Body of pancreas (tissue), 4 donors: ENCODE results near the gene KLF7. TPM values are rescaled to one million over a fixed set of nuclear protein-coding genes. Genes with fewer than 3 reads are reported as not detected.

Experiments
- ATAC-seq: fragments of 150-250 bp; one replicate; pipeline ENCODE4 v1.9.1; 2016
- DNase-seq, 4 donors: peaks; one replicate each; pipeline ENCODE4 v3.0.0-alpha.2; 2019
- H3K27ac ChIP-seq, 4 donors: fragments of 200-600 bp; sonication (generic); 1 replicate in 3 of 4; 2 replicates in 1 of 4; pipeline versions ENCODE4 v1.5.1 to v1.6.1; 2016 to 2019; ENCODE audit warnings: mild to moderate bottlenecking in 1 of 4, mixed read lengths in 1 of 4, moderate library complexity in 1 of 4
- H3K27me3 ChIP-seq, 2 donors: fragments of 200-600 bp; sonication (generic); one replicate each; pipeline ENCODE4 v1.6.0; 2016; ENCODE audit warnings: mild to moderate bottlenecking in 1 of 2
- H3K36me3 ChIP-seq, 2 donors: fragments of 200-600 bp; sonication (generic); replicated peaks in 1 of 2; 2 replicates each; pipeline ENCODE4 v1.5.1; 2016; ENCODE audit warnings: low read depth in 2 of 2; ENCODE audit not compliant: insufficient read depth in 1 of 2
- H3K4me1 ChIP-seq: fragments of 200-600 bp; sonication (generic); one replicate; pipeline ENCODE4 v1.6.0; 2016
- H3K4me3 ChIP-seq, 2 donors: fragments of 200-600 bp; sonication (generic); 1 replicate in 1 of 2; 2 replicates in 1 of 2; pipeline ENCODE4 v1.5.1; 2016 to 2019
- H3K9me3 ChIP-seq, 3 donors: fragments of 200-600 bp; sonication (generic); 1 replicate in 2 of 3; 2 replicates in 1 of 3; pipeline ENCODE4 v1.5.1; 2016
- CTCF ChIP-seq, 7 experiments: fragments of 450-650 bp in 4 of 7; fragments of 200-600 bp in 3 of 7; sonication (generic) in 3 of 7; IDR thresholded peaks; one replicate each; pipeline ENCODE4 v1.5.1; 2016 to 2019; ENCODE audit warnings: antibody characterized with exemption in 7 of 7
- POLR2A ChIP-seq, 3 donors: fragments of 450-650 bp; IDR thresholded peaks; one replicate each; pipeline ENCODE4 v1.6.1; 2016; ENCODE audit warnings: antibody characterized with exemption in 3 of 3, mild to moderate bottlenecking in 2 of 3
- WGBS, 2 donors: methylation state at CpG; one replicate each; pipeline ENCODE4 v1.1.5; 2017; 5-methylcytosine and 5-hydroxymethylcytosine counted together
- intact Hi-C: fragments of 100-400 bp; cut with DNase I; formaldehyde crosslinking; loops from one replicate; pipeline ENCODE4 v1.15.1; 2023
- total RNA-seq, 2 donors: library from RNA; depleted of rRNA; stranded (reverse); fragments of >200 nt; gene quantifications; one replicate each; pipeline ENCODE4 v1.1.0, GENCODE V29; 2016

KLF7 gene
- total RNA-seq, 2 donors from 2014 or later: 4.6 to 9.3 TPM

- 66 to 72% methylated on average over 5 of the region's 5 CpGs for WGBS, 2 donors
- no peaks in the 10 kb centered on the region for H3K9me3 ChIP-seq
- no peaks in the 10 kb centered on the region for H3K27me3 ChIP-seq
- DNase-seq (no peak), ATAC-seq (no peak)
- no peak overlapping the region for H3K4me3 ChIP-seq
- no peaks in the 10 kb centered on the region for H3K36me3 ChIP-seq
- TF ChIP-seq POLR2A (IDR thresholded peaks at IDR 0.05) (no peak), CTCF (IDR thresholded peaks at IDR 0.05) (no peak)
- H3K27ac ChIP-seq: no peak overlapping the region
- no peaks in the 10 kb centered on the region for H3K4me1 ChIP-seq
- intact Hi-C loops: no loop called here
Measured at GRCh38 chr2:207156451-207157161, 9.1 kb downstream of the KLF7 start.

- Histone ChIP-seq H3K27ac (no peak overlapping the region), H3K27me3 (no peaks in the 10 kb centered on the region), H3K4me3 (no peak overlapping the region), H3K4me1 (no peaks in the 10 kb centered on the region), H3K36me3 (no peaks in the 10 kb centered on the region), H3K9me3 (no peaks in the 10 kb centered on the region)
- intact Hi-C loops: no loop called here
- WGBS, 2 donors: 51 to 73% methylated on average over 11 of the region's 11 CpGs
- TF ChIP-seq CTCF (IDR thresholded peaks at IDR 0.05): no peak
- no peak for TF ChIP-seq POLR2A (IDR thresholded peaks at IDR 0.05)
- DNase-seq (no peak), ATAC-seq (no peak)
Measured at GRCh38 chr2:207155516-207156444, 10.0 kb downstream of the KLF7 start.

GRCh38 chr2:207154556-207155510 is 10.9 kb downstream of the KLF7 start:
- H3K36me3 ChIP-seq: no peaks in the 10 kb centered on the region
- no peak for TF ChIP-seq CTCF (IDR thresholded peaks at IDR 0.05)
- TF ChIP-seq POLR2A (IDR thresholded peaks at IDR 0.05): no peak
- 87 to 97% methylated on average over 4 of the region's 4 CpGs for WGBS, 2 donors
- no peak overlapping the region for H3K27ac ChIP-seq
- DNase-seq (no peak), ATAC-seq (no peak)
- no peak overlapping the region for H3K4me3 ChIP-seq
- intact Hi-C loops: no loop called here
- no peaks in the 10 kb centered on the region for H3K27me3 ChIP-seq
- H3K9me3 ChIP-seq: no peaks in the 10 kb centered on the region
- H3K4me1 ChIP-seq: peaks cover 2% of the 10 kb centered on the region

GRCh38 chr2:207153266-207153975 is 12.3 kb downstream of the KLF7 start:
- H3K27ac ChIP-seq: no peak overlapping the region
- intact Hi-C loops: no loop called here
- no peak for ATAC-seq
- H3K36me3 ChIP-seq: no peaks in the 10 kb centered on the region
- H3K27me3 ChIP-seq: no peaks in the 10 kb centered on the region
- peaks cover 8% of the 10 kb centered on the region for H3K4me1 ChIP-seq
- H3K9me3 ChIP-seq: no peaks in the 10 kb centered on the region
- H3K4me3 ChIP-seq: no peak overlapping the region
- TF ChIP-seq POLR2A (IDR thresholded peaks at IDR 0.05) (no peak), CTCF (IDR thresholded peaks at IDR 0.05) (no peak)
- no peak for DNase-seq
- 63 to 71% methylated on average over 1 of the region's 1 CpG for WGBS, 2 donors
